GM12892 (cell line): ENCODE results near the gene KCNT1.

Experiments
- DNase-seq: peaks from one replicate; pipeline ENCODE4 v3.0.0; 2011; ENCODE audit not compliant: insufficient read length
- FAIRE-seq: peaks from 2 replicates; lab custom pipeline; 2011; peaks lifted over from hg19 to GRCh38; lab: Jason Lieb, UNC
- POLR2A ChIP-seq: IDR thresholded peaks from 2 replicates; pipeline ENCODE4 v1.6.1; 2011; ENCODE audit warnings: low read depth, low read length, control low read depth
- POLR2AphosphoS5 ChIP-seq: IDR thresholded peaks from 2 replicates; pipeline ENCODE4 v1.6.1; 2011; ENCODE audit warnings: low read depth, low read length, control low read depth
- TAF1 ChIP-seq: IDR thresholded peaks from 2 replicates; pipeline ENCODE4 v1.6.1; 2011; ENCODE audit warnings: low read depth, mild to moderate bottlenecking, control low read depth, low read length, borderline replicate concordance

KCNT1 gene

DNA sequence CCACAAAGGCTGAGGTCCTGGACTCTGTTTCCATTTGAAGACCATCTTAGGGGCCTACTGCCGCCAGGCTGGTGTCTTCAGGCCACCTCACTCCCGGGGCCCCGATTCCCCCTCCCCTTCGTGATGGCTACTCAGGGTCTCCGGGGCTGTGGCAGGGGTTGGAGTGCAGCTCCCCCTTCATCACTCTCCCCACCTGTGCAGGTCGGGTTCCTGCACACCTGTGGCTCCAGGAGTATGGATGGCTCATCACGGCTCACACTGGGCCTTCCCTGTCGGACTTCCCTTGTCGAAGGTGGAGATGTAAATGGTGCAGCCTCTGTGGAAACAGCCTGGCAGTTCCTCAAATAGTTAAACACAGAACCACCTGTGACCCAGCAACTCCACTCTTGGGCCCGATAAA lies 27.0 kb upstream of the KCNT1 start:
- no peak for DNase-seq
- FAIRE-seq, result no peak
- TF ChIP-seq POLR2AphosphoS5 (no peak), TAF1 (no peak), POLR2A (no peak)

- TF ChIP-seq POLR2A, result no peak
- TF ChIP-seq POLR2AphosphoS5, result no peak
- FAIRE-seq, result no peak
Observed at GRCh38 chr9:135676891-135677290, 25.1 kb upstream of the KCNT1 start.

DNA sequence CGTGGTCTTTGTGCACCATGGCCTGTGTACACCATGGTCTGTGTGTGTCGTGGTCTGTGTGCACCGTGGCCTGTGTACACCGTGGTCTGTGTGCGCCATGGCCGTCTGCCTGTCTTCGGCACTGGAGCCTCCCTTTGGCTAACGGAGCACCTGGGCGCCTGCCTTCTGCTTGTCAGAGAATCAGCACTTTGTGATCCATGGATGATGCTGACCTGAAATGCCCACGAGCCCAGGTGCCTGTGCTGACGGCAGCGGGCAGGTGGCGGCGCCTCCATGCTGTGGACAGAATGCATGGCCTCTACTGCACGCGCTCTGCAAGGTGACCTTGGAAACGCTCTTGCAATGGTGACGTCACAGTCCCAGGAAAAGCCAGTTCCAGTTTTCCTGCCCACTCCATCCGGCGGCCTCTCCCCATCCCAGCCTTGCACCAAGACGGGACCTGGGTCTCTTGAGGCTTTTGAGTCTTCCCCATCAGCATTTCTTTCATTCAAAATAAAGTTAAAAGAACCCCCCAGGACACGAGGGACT lies 24.3 kb upstream of the KCNT1 start:
- TF ChIP-seq POLR2AphosphoS5, result no peak
- TF ChIP-seq TAF1, result no peak
- TF ChIP-seq POLR2A, result no peak
- no peak for FAIRE-seq
- no peak for DNase-seq

More at GRCh38 chr9:135676891-135677290, 25.1 kb upstream of the KCNT1 start:
- DNase-seq, result no peak

- DNase-seq (no peak), FAIRE-seq (no peak)
- no peak for TF ChIP-seq POLR2AphosphoS5
- no peak for TF ChIP-seq TAF1
- TF ChIP-seq POLR2A, result no peak
Observed at GRCh38 chr9:135678236-135679017, 23.6 kb upstream of the KCNT1 start.

GRCh38 chr9:135680056-135680455 lies 21.9 kb upstream of the KCNT1 start:
- no peak for TF ChIP-seq TAF1
- TF ChIP-seq POLR2A, result no peak
- no peak for TF ChIP-seq POLR2AphosphoS5
- FAIRE-seq (no peak), DNase-seq (no peak)

GRCh38 chr9:135681161-135681560 lies 20.8 kb upstream of the KCNT1 start:
- DNase-seq (no peak), FAIRE-seq (no peak)
- no peak for TF ChIP-seq POLR2AphosphoS5
- TF ChIP-seq TAF1, result no peak
- TF ChIP-seq POLR2A, result no peak

DNA sequence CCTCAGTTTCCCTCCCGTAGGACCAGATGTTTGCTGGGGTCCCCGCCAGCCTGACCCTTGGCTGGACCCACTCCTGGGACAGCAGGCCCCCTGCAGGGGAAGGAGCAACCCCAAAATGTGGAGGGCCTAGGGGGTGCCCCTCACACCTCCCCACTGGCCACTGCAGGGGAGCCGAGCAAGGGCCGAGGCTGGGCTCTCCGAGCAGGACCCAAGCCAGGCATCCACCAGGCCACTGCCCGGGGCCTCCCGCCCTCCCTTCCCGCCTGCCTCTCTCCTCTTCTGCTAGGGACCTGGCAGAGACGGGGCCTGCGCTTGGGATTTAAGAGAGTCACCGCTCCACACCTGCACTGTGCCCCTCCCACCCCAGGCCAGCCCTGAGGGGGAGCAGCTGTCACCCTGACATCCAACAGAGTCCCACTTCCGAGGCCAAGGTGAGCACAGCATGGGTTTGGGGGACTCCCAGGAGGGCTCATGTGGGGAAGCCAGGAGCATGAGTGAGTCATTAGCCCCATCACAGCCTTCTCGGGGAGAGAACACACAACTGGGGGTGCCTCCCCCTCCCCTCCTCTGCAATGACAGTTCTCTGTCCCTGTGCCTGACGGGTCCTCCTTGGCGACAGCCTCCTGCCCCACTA lies 18.5 kb upstream of the KCNT1 start:
- no peak for TF ChIP-seq POLR2A
- TF ChIP-seq POLR2AphosphoS5, result no peak
- TF ChIP-seq TAF1, result no peak
- DNase-seq, result no peak
- no peak for FAIRE-seq

DNA sequence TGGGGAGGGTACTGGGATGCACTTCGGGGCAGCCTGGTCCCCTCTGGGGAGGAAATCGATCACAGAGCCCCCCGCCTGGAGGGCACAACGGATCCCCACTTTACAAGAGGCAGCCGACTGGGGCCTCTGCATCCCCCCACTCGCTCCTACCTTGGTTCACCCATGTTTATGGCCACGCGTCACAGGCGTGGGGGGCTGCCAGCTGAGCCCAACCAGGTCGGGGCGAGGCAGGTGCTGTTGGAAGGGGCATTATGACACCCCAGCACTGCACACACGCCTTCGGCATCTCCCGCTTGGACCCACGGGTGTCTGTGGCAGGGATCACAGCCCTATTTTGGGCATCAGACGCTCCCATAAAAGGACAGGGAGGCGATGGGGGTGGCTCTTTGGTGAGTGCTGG lies 17.3 kb upstream of the KCNT1 start:
- FAIRE-seq (no peak), DNase-seq (no peak)
- TF ChIP-seq POLR2A, result no peak
- no peak for TF ChIP-seq TAF1
- TF ChIP-seq POLR2AphosphoS5, result no peak

- no peak for TF ChIP-seq TAF1
- no peak for TF ChIP-seq POLR2A
- TF ChIP-seq POLR2AphosphoS5, result no peak
- no peak for FAIRE-seq
- no peak for DNase-seq
Observed at GRCh38 chr9:135687216-135687615, 14.8 kb upstream of the KCNT1 start.

GRCh38 chr9:135689011-135689410 lies 13.0 kb upstream of the KCNT1 start:
- FAIRE-seq, result no peak
- no peak for DNase-seq

GRCh38 chr9:135690836-135691570 lies 11.0 kb upstream of the KCNT1 start:
- FAIRE-seq, result no peak

More at GRCh38 chr9:135689011-135689410, 13.0 kb upstream of the KCNT1 start:
- TF ChIP-seq TAF1 (no peak), POLR2A (no peak), POLR2AphosphoS5 (no peak)

More at GRCh38 chr9:135690836-135691570, 11.0 kb upstream of the KCNT1 start:
- DNase-seq, result no peak
- no peak for TF ChIP-seq POLR2AphosphoS5
- no peak for TF ChIP-seq POLR2A
- TF ChIP-seq TAF1, result no peak
